Stomach (tissue), 4 donors: ENCODE measurements around the gene C10orf90.

Experiments
- EP300 ChIP-seq: sonication (generic); formaldehyde crosslinking; IDR thresholded peaks from one replicate; pipeline ENCODE4 v1.6.1; 2017; ENCODE audit warnings: antibody characterized with exemption
- POLR2A ChIP-seq, 4 donors: fragments of 450-650 bp; IDR thresholded peaks; one replicate each; pipeline ENCODE4 v1.6.1; 2016; ENCODE audit warnings: antibody characterized with exemption in 4 of 4, control low read depth in 2 of 4, mild to moderate bottlenecking in 1 of 4, moderate library complexity in 1 of 4
- POLR2AphosphoS5 ChIP-seq, 3 donors: sonication (generic); formaldehyde crosslinking; IDR thresholded peaks; one replicate each; pipeline ENCODE4 v1.6.1; 2016; ENCODE audit warnings: antibody characterized with exemption in 3 of 3
- TF ChIP-seq, protein P1 (sequence below), 7 experiments: fragments of 450-650 bp in 4 of 7; fragments of 200-600 bp in 3 of 7; sonication (generic) in 3 of 7; IDR thresholded peaks; one replicate each; pipeline ENCODE4 v1.5.1; 2016 to 2019; ENCODE audit warnings: antibody characterized with exemption in 7 of 7, control low read depth in 2 of 7, mild to moderate bottlenecking in 1 of 7

DNA sequence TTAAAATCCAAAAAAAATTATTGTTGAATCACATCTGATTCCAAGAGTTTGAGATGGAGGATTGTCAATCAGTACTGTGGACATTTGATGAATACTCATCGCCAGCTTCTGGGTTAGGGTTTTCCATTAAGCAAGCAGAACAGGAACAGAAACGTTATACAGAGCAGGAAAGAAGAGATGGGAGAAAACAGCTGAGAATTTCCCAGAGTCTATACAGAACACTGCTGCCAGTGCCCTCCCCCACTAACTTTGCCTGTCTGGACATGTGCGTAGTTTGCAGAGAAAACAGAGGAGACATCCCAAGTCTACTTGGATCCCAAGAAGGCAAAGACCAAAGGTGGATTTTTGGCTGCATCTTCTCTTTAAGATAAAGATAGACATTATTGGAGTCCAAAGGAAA is 19.0 kb downstream of the C10orf90 start:
- no peak for TF ChIP-seq POLR2AphosphoS5 (IDR thresholded peaks at IDR 0.05)
- TF ChIP-seq, protein P1, sequence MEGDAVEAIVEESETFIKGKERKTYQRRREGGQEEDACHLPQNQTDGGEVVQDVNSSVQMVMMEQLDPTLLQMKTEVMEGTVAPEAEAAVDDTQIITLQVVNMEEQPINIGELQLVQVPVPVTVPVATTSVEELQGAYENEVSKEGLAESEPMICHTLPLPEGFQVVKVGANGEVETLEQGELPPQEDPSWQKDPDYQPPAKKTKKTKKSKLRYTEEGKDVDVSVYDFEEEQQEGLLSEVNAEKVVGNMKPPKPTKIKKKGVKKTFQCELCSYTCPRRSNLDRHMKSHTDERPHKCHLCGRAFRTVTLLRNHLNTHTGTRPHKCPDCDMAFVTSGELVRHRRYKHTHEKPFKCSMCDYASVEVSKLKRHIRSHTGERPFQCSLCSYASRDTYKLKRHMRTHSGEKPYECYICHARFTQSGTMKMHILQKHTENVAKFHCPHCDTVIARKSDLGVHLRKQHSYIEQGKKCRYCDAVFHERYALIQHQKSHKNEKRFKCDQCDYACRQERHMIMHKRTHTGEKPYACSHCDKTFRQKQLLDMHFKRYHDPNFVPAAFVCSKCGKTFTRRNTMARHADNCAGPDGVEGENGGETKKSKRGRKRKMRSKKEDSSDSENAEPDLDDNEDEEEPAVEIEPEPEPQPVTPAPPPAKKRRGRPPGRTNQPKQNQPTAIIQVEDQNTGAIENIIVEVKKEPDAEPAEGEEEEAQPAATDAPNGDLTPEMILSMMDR (IDR thresholded peaks at IDR 0.05): no peak
- no peak for TF ChIP-seq POLR2A (IDR thresholded peaks at IDR 0.05)
- TF ChIP-seq EP300: no peak
